CD4-positive, alpha-beta T cell (primary cell): ENCODE results near the gene CLTCL1. TPM values are rescaled to one million over a fixed set of nuclear protein-coding genes. Genes with fewer than 3 reads are reported as not detected.

Experiments used
- ATAC-seq: fragments of 200-7000 bp; cut with Tn5 transposase; one replicate; pipeline ENCODE4 v1.10.0; 2022; ENCODE audit warnings: mild to moderate bottlenecking; ENCODE audit not compliant: poor library complexity
- CTCF ChIA-PET: fragments of 350-600 bp; sonication (Branson Sonifier 250); formaldehyde crosslinking; loops from one replicate; lab custom pipeline; 2021; ENCODE audit warnings: antibody characterized with exemption, inconsistent platforms; lab: Charles Lee
- POLR2A ChIA-PET: fragments of 350-600 bp; sonication (Branson Sonifier 250); formaldehyde crosslinking; loops from one replicate; lab custom pipeline; 2021; ENCODE audit warnings: antibody characterized with exemption, inconsistent platforms; lab: Charles Lee
- DNase-seq, 14 experiments: peaks; one replicate each; pipeline ENCODE4 v3.0.0-alpha.2; 2013 to 2020; ENCODE audit warnings: mixed read lengths in 2 of 14
- H3K27ac ChIP-seq, 2 donors: one replicate each; pipeline versions ENCODE4 v1.5.1 to v1.7.0; 2013; ENCODE audit warnings: low read length in 2 of 2, low read depth in 1 of 2, mild to moderate bottlenecking in 1 of 2
- H3K27me3 ChIP-seq, 2 experiments: 1 replicate in 1 of 2; 2 replicates in 1 of 2; pipeline versions ENCODE4 v1.6.1 to v1.7.0; 2013; ENCODE audit warnings: low read length in 2 of 2, control low read depth in 1 of 2, mild to moderate bottlenecking in 1 of 2, moderate library complexity in 1 of 2; ENCODE audit not compliant: insufficient read depth in 2 of 2, control insufficient read depth in 1 of 2
- H3K36me3 ChIP-seq: one replicate; pipeline ENCODE4 v1.6.1; 2013; ENCODE audit warnings: low read length, control low read depth; ENCODE audit not compliant: insufficient read depth
- H3K4me1 ChIP-seq: one replicate; pipeline ENCODE4 v1.6.1; 2013; ENCODE audit warnings: low read length, control low read depth; ENCODE audit not compliant: insufficient read depth
- H3K4me3 ChIP-seq: one replicate; pipeline ENCODE4 v1.5.1; 2013; ENCODE audit warnings: mild to moderate bottlenecking, low read length, moderate library complexity
- H3K9me3 ChIP-seq, 2 experiments: 1 replicate in 1 of 2; 2 replicates in 1 of 2; pipeline versions ENCODE4 v1.6.1 to v1.7.0; 2013; ENCODE audit warnings: low read length in 2 of 2, mild to moderate bottlenecking in 2 of 2, control low read depth in 1 of 2, moderate library complexity in 1 of 2; ENCODE audit not compliant: control insufficient read depth in 1 of 2, insufficient read depth in 1 of 2
- H3K27ac Mint-ChIP-seq: one replicate; pipeline ENCODE4 v1.8.0; 2020; ENCODE audit warnings: mixed read lengths
- H3K27me3 Mint-ChIP-seq: one replicate; pipeline ENCODE4 v1.8.0; 2021; ENCODE audit warnings: mixed read lengths
- H3K36me3 Mint-ChIP-seq: one replicate; pipeline ENCODE4 v1.8.0; 2021; ENCODE audit warnings: low read depth, mixed read lengths
- H3K4me1 Mint-ChIP-seq: one replicate; pipeline ENCODE4 v1.8.0; 2021; ENCODE audit warnings: low read depth, mixed read lengths
- H3K4me3 Mint-ChIP-seq: one replicate; pipeline ENCODE4 v1.8.0; 2020; ENCODE audit warnings: mild to moderate bottlenecking, mixed read lengths
- H3K9me3 Mint-ChIP-seq: one replicate; pipeline ENCODE4 v1.8.0; 2020; ENCODE audit warnings: mixed read lengths
- intact Hi-C, 2 experiments: fragments of 100-400 bp; cut with DNase I in 1 of 2; cut with micrococcal nuclease in 1 of 2; formaldehyde crosslinking; loops; one replicate each; pipeline versions ENCODE4 v1.15.1 to v1.9.0; 2023 to 2025; cut with DNase I, micrococcal nuclease
- total RNA-seq, 174 experiments: library from RNA in 2 of 174; stranded (reverse) in 2 of 174; gene quantifications; one replicate each; pipeline ENCODE4 v1.2.3 and lab custom pipeline; 2021 to 2026
- TF ChIP-seq, protein P1 (sequence below): fragments of 200-600 bp; IDR thresholded peaks from one replicate; pipeline ENCODE4 v1.8.0; 2022; ENCODE audit warnings: antibody characterized with exemption, mild to moderate bottlenecking

Gene CLTCL1
- total RNA-seq, 2 experiments from 2014 or later, result 0.52 to 1.5 TPM

DNA sequence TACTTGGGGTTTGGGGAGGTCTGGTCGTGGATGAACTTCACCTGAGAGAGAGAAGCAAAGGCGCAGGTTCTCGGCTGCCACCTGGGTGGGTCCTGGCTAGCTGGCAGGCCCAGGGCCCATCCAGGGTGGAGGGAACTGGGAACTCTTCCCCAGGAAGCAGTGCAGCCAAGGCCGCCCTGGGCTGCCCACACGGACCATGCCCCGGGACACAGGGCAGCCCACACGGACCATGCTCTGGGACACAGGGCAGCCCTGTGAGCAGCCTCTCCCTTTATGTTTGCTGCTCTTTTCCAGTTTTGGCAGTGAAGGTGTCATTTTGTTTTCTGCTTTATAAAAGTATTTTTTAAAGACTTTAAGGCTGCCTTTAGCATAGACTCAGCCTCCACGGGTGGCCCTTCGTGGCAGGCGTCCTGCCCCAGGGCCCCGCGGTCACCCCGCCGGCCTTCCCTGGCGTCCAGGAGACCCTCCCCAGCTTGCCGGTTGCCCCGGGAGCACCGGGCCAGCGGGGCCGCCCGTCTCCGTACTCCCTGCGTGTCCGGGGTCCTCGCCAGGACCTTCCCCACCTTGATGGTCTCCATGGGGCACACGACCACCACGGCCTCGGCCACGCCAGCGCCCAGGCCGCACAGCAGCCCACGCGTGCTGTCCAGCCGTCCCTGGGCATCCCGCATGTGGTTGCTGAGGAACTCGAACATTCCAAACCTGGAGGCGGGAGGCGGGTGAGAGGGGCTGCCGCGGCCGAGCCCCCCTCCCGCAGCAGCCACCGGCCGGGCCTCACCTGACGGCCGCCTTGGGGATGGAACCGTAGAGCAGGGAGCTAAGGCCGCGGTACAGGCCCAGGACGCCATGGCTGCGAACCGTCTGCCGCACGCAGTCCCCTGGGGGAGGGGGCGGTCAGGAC lies 114.1 kb downstream of the CLTCL1 start:
- H3K36me3 Mint-ChIP-seq, result no peaks in the 10 kb centered on the region
- ChIA-PET CTCF (interaction anchor here (1.3 kb wide), 1 partner anchor 33 kb away, joined by 4 read pairs; the partner anchor contains the start of gene ESS2), POLR2A (interaction anchor here (1.3 to 3.3 kb wide), 3 partner anchors 33 to 301 kb away, joined by 4 to 13 read pairs (median 12); partner anchors contain the start of genes CDC45, ESS2 and UFD1)
- peak overlapping the region in 1 of 2 donors; percentile 59 for H3K27ac ChIP-seq
- no peaks in the 10 kb centered on the region for H3K9me3 ChIP-seq
- H3K4me1 ChIP-seq, result peaks cover 51% of the 10 kb centered on the region
- DNase-seq (no peak), ATAC-seq (no peak)
- H3K36me3 ChIP-seq, result peaks cover 3% of the 10 kb centered on the region
- H3K4me3 Mint-ChIP-seq, result peak overlapping the region; percentile 78
- H3K4me1 Mint-ChIP-seq, result peaks cover 24% of the 10 kb centered on the region
- H3K4me3 ChIP-seq, result peak overlapping the region; percentile 78
- no peaks in the 10 kb centered on the region for H3K27me3 ChIP-seq
- H3K27ac Mint-ChIP-seq, result peak overlapping the region; percentile 44
- H3K27me3 Mint-ChIP-seq, result no peaks in the 10 kb centered on the region
- no peaks in the 10 kb centered on the region for H3K9me3 Mint-ChIP-seq
- intact Hi-C loops, result loop anchor here (1.0 to 5.0 kb wide), 7 partner anchors 33 to 940 kb away; partner anchors contain the start of genes CDC45 (in 1 of the 2), CLTCL1 (in 1 of the 2), DGCR2 (in 1 of the 2) and ESS2 (in 1 of the 2)
- TF ChIP-seq, protein P1, sequence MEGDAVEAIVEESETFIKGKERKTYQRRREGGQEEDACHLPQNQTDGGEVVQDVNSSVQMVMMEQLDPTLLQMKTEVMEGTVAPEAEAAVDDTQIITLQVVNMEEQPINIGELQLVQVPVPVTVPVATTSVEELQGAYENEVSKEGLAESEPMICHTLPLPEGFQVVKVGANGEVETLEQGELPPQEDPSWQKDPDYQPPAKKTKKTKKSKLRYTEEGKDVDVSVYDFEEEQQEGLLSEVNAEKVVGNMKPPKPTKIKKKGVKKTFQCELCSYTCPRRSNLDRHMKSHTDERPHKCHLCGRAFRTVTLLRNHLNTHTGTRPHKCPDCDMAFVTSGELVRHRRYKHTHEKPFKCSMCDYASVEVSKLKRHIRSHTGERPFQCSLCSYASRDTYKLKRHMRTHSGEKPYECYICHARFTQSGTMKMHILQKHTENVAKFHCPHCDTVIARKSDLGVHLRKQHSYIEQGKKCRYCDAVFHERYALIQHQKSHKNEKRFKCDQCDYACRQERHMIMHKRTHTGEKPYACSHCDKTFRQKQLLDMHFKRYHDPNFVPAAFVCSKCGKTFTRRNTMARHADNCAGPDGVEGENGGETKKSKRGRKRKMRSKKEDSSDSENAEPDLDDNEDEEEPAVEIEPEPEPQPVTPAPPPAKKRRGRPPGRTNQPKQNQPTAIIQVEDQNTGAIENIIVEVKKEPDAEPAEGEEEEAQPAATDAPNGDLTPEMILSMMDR, result no peak

DNA sequence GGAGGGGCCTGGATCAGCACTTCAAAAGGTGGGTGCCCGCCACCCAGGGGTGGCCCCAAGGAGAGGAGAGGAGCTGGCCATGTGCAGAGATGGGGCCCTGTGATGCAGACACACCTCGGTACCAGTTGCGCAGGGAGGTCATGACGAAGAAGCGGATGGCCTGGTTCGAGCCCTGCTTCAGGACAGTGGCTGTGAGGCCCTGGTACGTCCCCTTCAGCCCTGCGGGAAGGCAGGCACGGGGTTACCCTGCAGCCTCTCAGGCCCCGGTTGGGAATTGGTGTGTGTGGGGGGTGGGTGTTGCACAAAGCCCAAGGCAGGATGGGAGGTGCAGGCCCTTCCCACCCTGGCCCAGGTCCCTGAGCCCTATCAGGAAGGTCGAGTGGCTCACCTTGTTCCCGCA lies 114.8 kb downstream of the CLTCL1 start:
- H3K27me3 ChIP-seq, result no peaks in the 10 kb centered on the region
- Mint-ChIP-seq H3K4me3 (peak overlapping the region; percentile 78), H3K27me3 (no peaks in the 10 kb centered on the region), H3K27ac (peak overlapping the region; percentile 44), H3K9me3 (no peaks in the 10 kb centered on the region), H3K36me3 (no peaks in the 10 kb centered on the region), H3K4me1 (peaks cover 22% of the 10 kb centered on the region)
- POLR2A ChIA-PET, result no interaction called here
- ATAC-seq (no peak), DNase-seq (peak in 1 of 14 experiments; percentile 31)
- H3K4me3 ChIP-seq, result no peak overlapping the region
- no peak overlapping the region for H3K27ac ChIP-seq
- no peaks in the 10 kb centered on the region for H3K9me3 ChIP-seq
- peaks cover 51% of the 10 kb centered on the region for H3K4me1 ChIP-seq
- H3K36me3 ChIP-seq, result peaks cover 3% of the 10 kb centered on the region
- CTCF ChIA-PET, result no interaction called here
- TF ChIP-seq, protein P1, result no peak
- intact Hi-C loops, result loop anchor here (5.0 kb wide), 3 partner anchors 69 to 941 kb away; partner anchors contain the start of genes CDC45 (in 1 of the 2), RANBP1 (in 1 of the 2), TRMT2A (in 1 of the 2) and UFD1 (in 1 of the 2)

DNA sequence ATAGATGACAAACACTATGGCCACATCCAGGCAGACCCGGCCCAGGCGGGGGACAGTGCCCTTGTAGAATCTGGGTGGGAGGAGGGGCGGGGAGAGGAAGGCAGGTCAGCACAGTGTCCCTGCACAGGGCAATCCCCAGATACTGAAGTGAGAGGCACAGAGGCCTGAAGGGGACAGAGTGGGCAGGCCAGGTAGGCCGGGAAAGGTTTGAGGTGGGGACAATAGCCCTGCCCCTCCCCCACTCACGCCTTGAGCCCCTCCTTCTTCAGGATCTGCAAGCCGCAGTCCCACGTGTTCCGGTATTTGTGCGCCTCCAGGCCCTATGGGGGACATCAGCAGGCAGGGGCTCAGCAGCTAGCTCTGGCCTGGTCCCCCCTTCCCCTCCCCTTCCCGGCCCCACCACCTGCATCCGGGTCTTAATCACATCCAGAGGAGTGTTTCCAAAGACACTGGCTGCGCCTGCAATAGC lies 115.3 kb downstream of the CLTCL1 start:
- Histone ChIP-seq H3K27ac (no peak overlapping the region), H3K27me3 (no peaks in the 10 kb centered on the region), H3K4me3 (no peak overlapping the region), H3K9me3 (no peaks in the 10 kb centered on the region), H3K4me1 (peaks cover 48% of the 10 kb centered on the region), H3K36me3 (peaks cover 3% of the 10 kb centered on the region)
- intact Hi-C loops, result loop anchor here (5.0 kb wide), 3 partner anchors 69 to 941 kb away; partner anchors contain the start of genes CDC45 (in 1 of the 2), RANBP1 (in 1 of the 2), TRMT2A (in 1 of the 2) and UFD1 (in 1 of the 2)
- TF ChIP-seq, protein P1, result no peak
- ChIA-PET CTCF (no interaction called here), POLR2A (no interaction called here)
- peak in 1 of 14 experiments; percentile 33 for DNase-seq
- Mint-ChIP-seq H3K9me3 (no peaks in the 10 kb centered on the region), H3K27ac (peak overlapping the region; percentile 44), H3K4me1 (peaks cover 23% of the 10 kb centered on the region), H3K36me3 (peaks cover 3% of the 10 kb centered on the region), H3K4me3 (peak overlapping the region; percentile 81), H3K27me3 (no peaks in the 10 kb centered on the region)
- ATAC-seq, result no peak
